ENCODE measurements around the gene CORO1C. TPM values are rescaled to one million over a fixed set of nuclear protein-coding genes. Genes with fewer than 3 reads are reported as not detected.

Gene CORO1C
- total RNA-seq, 1 donor from 2014 or later, result 391 TPM

GRCh38 chr12:108702595-108703320 is 28.6 kb downstream of the CORO1C start:
- Histone ChIP-seq H3K9ac (ENCODE audit: low read length) (peak overlapping the region; percentile 69), H3K4me1 (ENCODE audit: insufficient read depth, low read length) (peaks cover 29% of the 10 kb centered on the region), H3K4me2 (ENCODE audit: low read length) (peak overlapping the region; percentile 36), H3K27ac (ENCODE audit: low read depth, low read length) (peak overlapping the region; percentile 69), H3K9me3 (ENCODE audit: insufficient read depth, low read depth, low read length) (no peaks in the 10 kb centered on the region), H2AFZ (ENCODE audit: low read depth, low read length) (no peak overlapping the region), H3K79me2 (ENCODE audit: insufficient read depth, low read length) (peaks cover 99% of the 10 kb centered on the region), H3K4me3 (ENCODE audit: insufficient read depth, low read depth, low read length) (no peak overlapping the region), H3K27me3 (ENCODE audit: insufficient read depth, low read length) (no peaks in the 10 kb centered on the region), H4K20me1 (ENCODE audit: insufficient read depth, low read length) (peaks cover 80% of the 10 kb centered on the region), H3K36me3 (ENCODE audit: insufficient read depth, low read length) (peaks cover 31% of the 10 kb centered on the region)
- no peaks in the 10 kb centered on the region for H3K9me3 Mint-ChIP-seq (ENCODE audit: unreplicated experiment)
- H3K4me1 Mint-ChIP-seq (ENCODE audit: low read depth, unreplicated experiment), result peaks cover 68% of the 10 kb centered on the region
- FAIRE-seq, result no peak
- TF ChIP-seq CTCF (IDR thresholded peaks at IDR 0.05; ENCODE audit: insufficient read depth, low read depth, low read length) (no peak), EZH2 (IDR thresholded peaks at IDR 0.05; ENCODE audit: insufficient read depth, low read length) (no peak)
- DNase-seq (ENCODE audit: low read depth), result no peak
- H3K27me3 Mint-ChIP-seq (ENCODE audit: low read depth, unreplicated experiment), result no peaks in the 10 kb centered on the region
- no peak overlapping the region for H3K4me3 Mint-ChIP-seq (ENCODE audit: unreplicated experiment)
- H3K36me3 Mint-ChIP-seq (ENCODE audit: low read depth, unreplicated experiment), result peaks cover 27% of the 10 kb centered on the region
- H3K27ac Mint-ChIP-seq (ENCODE audit: unreplicated experiment), result peak overlapping the region; percentile 34

GRCh38 chr12:108701779-108702441 is 29.4 kb downstream of the CORO1C start:
- H3K4me3 ChIP-seq (ENCODE audit: insufficient read depth, low read depth, low read length), result no peak overlapping the region
- no peaks in the 10 kb centered on the region for H3K9me3 ChIP-seq (ENCODE audit: insufficient read depth, low read depth, low read length)
- peaks cover 28% of the 10 kb centered on the region for H3K36me3 Mint-ChIP-seq (ENCODE audit: low read depth, unreplicated experiment)
- peak; percentile 78 for DNase-seq (ENCODE audit: low read depth)
- H3K27ac ChIP-seq (ENCODE audit: low read depth, low read length), result peak overlapping the region; percentile 69
- H3K27me3 ChIP-seq (ENCODE audit: insufficient read depth, low read length), result no peaks in the 10 kb centered on the region
- H3K4me2 ChIP-seq (ENCODE audit: low read length), result peak overlapping the region; percentile 36
- H3K27me3 Mint-ChIP-seq (ENCODE audit: low read depth, unreplicated experiment), result no peaks in the 10 kb centered on the region
- H4K20me1 ChIP-seq (ENCODE audit: insufficient read depth, low read length), result peaks cover 73% of the 10 kb centered on the region
- H3K9ac ChIP-seq (ENCODE audit: low read length), result peak overlapping the region; percentile 69
- H3K4me1 Mint-ChIP-seq (ENCODE audit: low read depth, unreplicated experiment), result peaks cover 71% of the 10 kb centered on the region
- H3K9me3 Mint-ChIP-seq (ENCODE audit: unreplicated experiment), result no peaks in the 10 kb centered on the region
- no peak for FAIRE-seq
- peaks cover 38% of the 10 kb centered on the region for H3K4me1 ChIP-seq (ENCODE audit: insufficient read depth, low read length)
- no peak for TF ChIP-seq EZH2 (IDR thresholded peaks at IDR 0.05; ENCODE audit: insufficient read depth, low read length)
- TF ChIP-seq CTCF (IDR thresholded peaks at IDR 0.05; ENCODE audit: insufficient read depth, low read depth, low read length), result no peak
- H3K27ac Mint-ChIP-seq (ENCODE audit: unreplicated experiment), result peak overlapping the region; percentile 55
- no peak overlapping the region for H3K4me3 Mint-ChIP-seq (ENCODE audit: unreplicated experiment)
- peaks cover 99% of the 10 kb centered on the region for H3K79me2 ChIP-seq (ENCODE audit: insufficient read depth, low read length)
- H2AFZ ChIP-seq (ENCODE audit: low read depth, low read length), result no peak overlapping the region
- peaks cover 32% of the 10 kb centered on the region for H3K36me3 ChIP-seq (ENCODE audit: insufficient read depth, low read length)

All from astrocyte (in vitro differentiated cells and primary cell).